ENCODE results near the gene EHD2.

- TF ChIP-seq CTCF (IDR thresholded peaks at IDR 0.05) (no peak), POLR2A (IDR thresholded peaks at IDR 0.05) (no peak)
These were observed 36.4 kb upstream of the EHD2 start for GRCh38 chr19:47676811-47677210.
